ENCODE measurements around the gene TUBA1B. TPM values are rescaled to one million over a fixed set of nuclear protein-coding genes. Genes with fewer than 3 reads are reported as not detected.

The TUBA1B gene
- total RNA-seq, 1 donor from 2014 or later = 544 TPM

DNA sequence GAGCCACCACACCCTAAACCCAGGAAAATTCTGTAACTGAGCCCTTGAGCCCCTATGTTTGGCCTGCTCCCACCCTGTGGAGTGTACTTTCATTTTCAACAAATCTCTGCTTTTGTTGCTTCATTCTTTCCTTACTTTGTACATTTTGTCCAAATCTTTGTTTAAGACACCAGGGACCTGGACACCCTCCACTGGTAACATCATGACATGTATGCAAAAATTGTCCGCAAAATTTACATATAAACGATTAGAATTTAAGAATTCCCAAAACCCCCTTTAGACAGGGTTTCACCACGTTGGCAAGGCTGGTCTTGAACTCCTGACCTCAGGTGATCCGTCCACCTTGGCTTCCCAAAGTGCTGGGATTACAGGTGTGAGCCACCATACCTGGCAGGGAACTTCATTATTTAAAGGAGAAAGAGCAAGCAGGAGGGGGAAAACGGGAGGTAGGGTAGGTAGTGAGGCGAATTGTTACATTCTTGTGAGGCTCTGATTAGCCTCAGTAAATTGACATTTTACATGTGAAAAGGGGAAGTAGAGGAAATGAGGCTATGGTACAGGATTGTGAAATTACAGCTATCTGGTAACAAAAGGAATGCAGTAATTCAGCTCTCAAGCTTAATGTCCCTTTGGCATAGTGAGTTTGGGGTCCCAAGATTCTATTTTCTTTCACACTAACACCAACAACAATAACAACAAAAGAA lies 30.0 kb upstream of the TUBA1B start:
- DNase-seq (ENCODE audit: low spot score) = no peak

DNA sequence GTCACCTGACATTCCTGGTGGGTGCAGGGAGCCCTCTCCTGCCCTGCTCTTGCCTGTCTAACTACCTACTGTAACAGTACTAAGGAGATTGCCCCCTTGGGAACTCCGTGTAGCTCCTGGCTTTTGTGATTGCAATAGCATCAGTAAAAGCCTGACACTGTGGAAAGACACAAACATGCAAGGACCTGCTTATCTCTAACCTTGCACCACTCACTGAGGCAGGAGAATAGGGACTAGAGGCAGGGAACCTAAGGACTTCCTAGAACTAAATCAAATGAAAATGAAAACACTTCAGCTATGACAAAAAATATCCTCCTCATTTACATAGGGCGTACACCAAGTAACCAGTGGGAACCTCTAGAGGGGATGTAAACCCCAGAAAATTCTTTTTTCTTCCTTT lies 29.2 kb upstream of the TUBA1B start:
- Mint-ChIP-seq H3K27me3 (ENCODE audit: low read depth) (no peaks in the 10 kb centered on the region), H3K4me3 (ENCODE audit: unreplicated experiment) (no peak overlapping the region), H3K36me3 (ENCODE audit: low read depth) (peaks cover 2% of the 10 kb centered on the region), H3K27ac (ENCODE audit: unreplicated experiment) (no peak overlapping the region), H3K4me1 (ENCODE audit: low read depth) (no peaks in the 10 kb centered on the region), H3K9me3 (ENCODE audit: low read depth) (no peaks in the 10 kb centered on the region)
- TF ChIP-seq, protein P1, sequence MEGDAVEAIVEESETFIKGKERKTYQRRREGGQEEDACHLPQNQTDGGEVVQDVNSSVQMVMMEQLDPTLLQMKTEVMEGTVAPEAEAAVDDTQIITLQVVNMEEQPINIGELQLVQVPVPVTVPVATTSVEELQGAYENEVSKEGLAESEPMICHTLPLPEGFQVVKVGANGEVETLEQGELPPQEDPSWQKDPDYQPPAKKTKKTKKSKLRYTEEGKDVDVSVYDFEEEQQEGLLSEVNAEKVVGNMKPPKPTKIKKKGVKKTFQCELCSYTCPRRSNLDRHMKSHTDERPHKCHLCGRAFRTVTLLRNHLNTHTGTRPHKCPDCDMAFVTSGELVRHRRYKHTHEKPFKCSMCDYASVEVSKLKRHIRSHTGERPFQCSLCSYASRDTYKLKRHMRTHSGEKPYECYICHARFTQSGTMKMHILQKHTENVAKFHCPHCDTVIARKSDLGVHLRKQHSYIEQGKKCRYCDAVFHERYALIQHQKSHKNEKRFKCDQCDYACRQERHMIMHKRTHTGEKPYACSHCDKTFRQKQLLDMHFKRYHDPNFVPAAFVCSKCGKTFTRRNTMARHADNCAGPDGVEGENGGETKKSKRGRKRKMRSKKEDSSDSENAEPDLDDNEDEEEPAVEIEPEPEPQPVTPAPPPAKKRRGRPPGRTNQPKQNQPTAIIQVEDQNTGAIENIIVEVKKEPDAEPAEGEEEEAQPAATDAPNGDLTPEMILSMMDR (IDR thresholded peaks at IDR 0.05) = no peak
- no peak for DNase-seq (ENCODE audit: low spot score)

More for the DNA sequence above, 30.0 kb upstream of the TUBA1B start:
- Mint-ChIP-seq H3K27ac (ENCODE audit: unreplicated experiment) (no peak overlapping the region), H3K27me3 (ENCODE audit: low read depth) (no peaks in the 10 kb centered on the region), H3K9me3 (ENCODE audit: low read depth) (no peaks in the 10 kb centered on the region), H3K4me1 (ENCODE audit: low read depth) (no peaks in the 10 kb centered on the region), H3K36me3 (ENCODE audit: low read depth) (peaks cover 2% of the 10 kb centered on the region), H3K4me3 (ENCODE audit: unreplicated experiment) (no peak overlapping the region)
- TF ChIP-seq, protein P1 (IDR thresholded peaks at IDR 0.05) = no peak

DNA sequence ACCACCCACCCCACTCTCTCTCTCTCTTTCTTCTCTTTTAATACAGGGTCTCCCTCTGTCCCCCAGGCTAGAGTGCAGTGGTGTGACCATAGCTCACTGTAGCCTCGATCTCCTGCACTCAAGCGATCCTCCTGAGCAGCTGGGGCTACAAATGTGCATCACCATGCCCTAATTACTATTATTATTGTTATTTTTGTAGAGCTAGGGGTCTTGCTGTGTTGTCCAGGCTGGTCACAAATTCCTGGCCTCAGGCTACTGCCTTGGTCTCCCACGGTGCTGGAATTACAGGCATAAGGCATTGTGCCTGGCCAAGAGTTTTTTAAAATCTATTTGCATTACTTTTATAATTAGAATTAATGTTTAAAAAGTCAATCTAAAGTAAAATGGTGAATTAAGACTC lies 23.0 kb upstream of the TUBA1B start:
- Mint-ChIP-seq H3K4me1 (ENCODE audit: low read depth) (no peaks in the 10 kb centered on the region), H3K36me3 (ENCODE audit: low read depth) (no peaks in the 10 kb centered on the region), H3K27me3 (ENCODE audit: low read depth) (no peaks in the 10 kb centered on the region), H3K27ac (ENCODE audit: unreplicated experiment) (no peak overlapping the region), H3K9me3 (ENCODE audit: low read depth) (no peaks in the 10 kb centered on the region), H3K4me3 (ENCODE audit: unreplicated experiment) (no peak overlapping the region)
- no peak for DNase-seq (ENCODE audit: low spot score)
- TF ChIP-seq, protein P1 (IDR thresholded peaks at IDR 0.05) = no peak

DNA sequence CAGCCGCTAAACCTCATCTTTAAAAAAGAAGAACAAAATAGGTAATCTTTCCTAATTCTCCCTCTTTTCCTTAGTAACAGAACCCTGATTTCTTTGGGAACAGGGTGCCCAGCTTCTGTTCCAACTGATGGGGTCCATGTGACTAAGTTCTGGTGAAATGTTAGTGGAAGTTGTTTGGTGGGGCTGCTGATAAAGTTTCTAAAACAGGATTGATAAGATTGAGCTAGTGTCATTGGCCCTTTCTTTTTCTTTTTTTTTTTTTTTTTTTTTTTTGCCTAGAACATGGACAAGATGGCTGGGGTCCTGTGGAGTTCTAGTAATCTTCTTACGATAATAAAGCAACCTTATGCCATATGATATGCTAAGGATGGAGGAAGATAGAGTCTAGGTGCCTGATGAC lies 16.2 kb upstream of the TUBA1B start:
- H3K27me3 Mint-ChIP-seq (ENCODE audit: low read depth) = no peaks in the 10 kb centered on the region
- H3K4me1 Mint-ChIP-seq (ENCODE audit: low read depth) = no peaks in the 10 kb centered on the region
- TF ChIP-seq, protein P1 (IDR thresholded peaks at IDR 0.05) = no peak
- H3K9me3 Mint-ChIP-seq (ENCODE audit: low read depth) = no peaks in the 10 kb centered on the region
- H3K36me3 Mint-ChIP-seq (ENCODE audit: low read depth) = peaks cover 2% of the 10 kb centered on the region
- H3K27ac Mint-ChIP-seq (ENCODE audit: unreplicated experiment) = no peak overlapping the region
- no peak for DNase-seq (ENCODE audit: low spot score)
- no peak overlapping the region for H3K4me3 Mint-ChIP-seq (ENCODE audit: unreplicated experiment)

DNA sequence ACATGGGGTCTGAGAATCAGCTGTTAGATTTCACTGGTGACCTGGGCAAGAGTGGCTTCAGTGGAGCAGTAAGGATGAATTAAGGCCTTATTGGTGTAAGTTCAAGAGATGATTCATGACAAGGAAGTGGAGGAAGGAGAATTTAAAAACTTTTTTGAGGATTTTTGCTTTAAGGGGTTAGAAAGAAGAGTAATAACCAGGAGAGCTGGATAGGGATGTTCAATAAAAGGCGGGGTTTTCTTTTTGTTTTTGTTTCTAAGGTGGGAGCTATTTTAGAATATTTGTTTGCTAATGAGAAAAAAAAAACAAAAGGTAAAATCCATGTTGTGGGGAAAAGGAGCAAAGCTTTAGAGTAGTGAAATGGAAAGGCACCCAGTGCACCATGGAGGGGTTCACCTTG lies 15.2 kb upstream of the TUBA1B start:
- no peak for DNase-seq (ENCODE audit: low spot score)
- Mint-ChIP-seq H3K27me3 (ENCODE audit: low read depth) (no peaks in the 10 kb centered on the region), H3K27ac (ENCODE audit: unreplicated experiment) (no peak overlapping the region), H3K4me3 (ENCODE audit: unreplicated experiment) (no peak overlapping the region), H3K9me3 (ENCODE audit: low read depth) (no peaks in the 10 kb centered on the region), H3K4me1 (ENCODE audit: low read depth) (no peaks in the 10 kb centered on the region), H3K36me3 (ENCODE audit: low read depth) (peaks cover 2% of the 10 kb centered on the region)
- TF ChIP-seq, protein P1 (IDR thresholded peaks at IDR 0.05) = no peak

All from chondrocyte (in vitro differentiated cells).